Epithelial cell of proximal tubule (primary cell): ENCODE measurements around the gene CCDC149. TPM values are rescaled to one million over a fixed set of nuclear protein-coding genes. Genes with fewer than 3 reads are reported as not detected.

Experiments used
- DNase-seq: peaks from one replicate; pipeline ENCODE4 v3.0.0-alpha.2; 2011; ENCODE audit warnings: low read depth
- H3K4me3 ChIP-seq: 2 replicates; pipeline ENCODE4 v1.5.1; 2011; ENCODE audit warnings: low read depth, mild to moderate bottlenecking, low read length
- total RNA-seq: library from RNA; depleted of rRNA; stranded (reverse); fragments of >200 nt; gene quantifications from 2 replicates; pipeline ENCODE4 v1.2.3, GENCODE V29; 2015
- TF ChIP-seq, protein P1 (sequence below): conservative IDR thresholded peaks from 2 replicates; pipeline ENCODE4 v1.5.1; 2012; ENCODE audit warnings: low read depth, mild to moderate bottlenecking, low read length

CCDC149 gene
- total RNA-seq, 1 donor from 2014 or later: 2.8 TPM

DNA sequence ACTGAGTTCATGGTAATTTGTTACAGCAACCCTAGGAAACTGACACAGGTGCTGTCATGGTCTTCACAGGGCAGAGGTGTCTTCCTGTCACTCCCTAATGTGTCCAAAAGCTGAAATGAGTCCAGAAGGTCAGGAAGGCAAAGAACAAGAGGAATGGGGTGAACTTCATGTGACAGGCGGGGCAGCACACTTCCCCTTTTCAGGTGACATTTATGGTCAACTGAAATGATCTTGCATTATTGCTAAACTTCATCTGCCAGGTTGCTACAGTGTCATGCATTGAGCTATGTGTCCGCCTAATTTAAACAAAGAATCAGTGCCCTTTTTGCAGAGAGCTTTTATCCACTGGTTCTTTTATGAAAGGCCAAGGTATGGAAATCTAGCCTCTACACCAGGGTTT lies 15.9 kb upstream of the CCDC149 start:
- no peak overlapping the region for H3K4me3 ChIP-seq
- TF ChIP-seq, protein P1, sequence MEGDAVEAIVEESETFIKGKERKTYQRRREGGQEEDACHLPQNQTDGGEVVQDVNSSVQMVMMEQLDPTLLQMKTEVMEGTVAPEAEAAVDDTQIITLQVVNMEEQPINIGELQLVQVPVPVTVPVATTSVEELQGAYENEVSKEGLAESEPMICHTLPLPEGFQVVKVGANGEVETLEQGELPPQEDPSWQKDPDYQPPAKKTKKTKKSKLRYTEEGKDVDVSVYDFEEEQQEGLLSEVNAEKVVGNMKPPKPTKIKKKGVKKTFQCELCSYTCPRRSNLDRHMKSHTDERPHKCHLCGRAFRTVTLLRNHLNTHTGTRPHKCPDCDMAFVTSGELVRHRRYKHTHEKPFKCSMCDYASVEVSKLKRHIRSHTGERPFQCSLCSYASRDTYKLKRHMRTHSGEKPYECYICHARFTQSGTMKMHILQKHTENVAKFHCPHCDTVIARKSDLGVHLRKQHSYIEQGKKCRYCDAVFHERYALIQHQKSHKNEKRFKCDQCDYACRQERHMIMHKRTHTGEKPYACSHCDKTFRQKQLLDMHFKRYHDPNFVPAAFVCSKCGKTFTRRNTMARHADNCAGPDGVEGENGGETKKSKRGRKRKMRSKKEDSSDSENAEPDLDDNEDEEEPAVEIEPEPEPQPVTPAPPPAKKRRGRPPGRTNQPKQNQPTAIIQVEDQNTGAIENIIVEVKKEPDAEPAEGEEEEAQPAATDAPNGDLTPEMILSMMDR: no peak
- no peak for DNase-seq

DNA sequence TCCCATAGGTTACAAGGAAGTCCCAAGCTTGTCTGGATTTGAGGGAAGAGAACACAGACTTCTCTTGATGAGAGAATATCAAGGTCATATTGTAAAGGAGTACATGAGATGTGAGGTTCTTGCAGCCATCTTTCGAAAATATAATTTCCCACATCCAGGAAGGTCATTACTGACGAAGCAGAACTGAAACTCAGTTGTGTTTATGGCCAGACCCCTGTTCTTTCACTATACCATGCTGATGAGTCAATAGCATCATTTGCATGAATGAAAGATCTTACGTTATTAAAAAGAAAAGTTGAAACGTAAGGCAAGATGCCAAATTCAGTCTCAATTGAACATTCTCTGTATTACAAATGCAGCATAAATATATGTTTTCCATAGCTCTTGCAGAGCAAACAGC lies 14.2 kb upstream of the CCDC149 start:
- TF ChIP-seq, protein P1: no peak
- no peak for DNase-seq
- H3K4me3 ChIP-seq: no peak overlapping the region

DNA sequence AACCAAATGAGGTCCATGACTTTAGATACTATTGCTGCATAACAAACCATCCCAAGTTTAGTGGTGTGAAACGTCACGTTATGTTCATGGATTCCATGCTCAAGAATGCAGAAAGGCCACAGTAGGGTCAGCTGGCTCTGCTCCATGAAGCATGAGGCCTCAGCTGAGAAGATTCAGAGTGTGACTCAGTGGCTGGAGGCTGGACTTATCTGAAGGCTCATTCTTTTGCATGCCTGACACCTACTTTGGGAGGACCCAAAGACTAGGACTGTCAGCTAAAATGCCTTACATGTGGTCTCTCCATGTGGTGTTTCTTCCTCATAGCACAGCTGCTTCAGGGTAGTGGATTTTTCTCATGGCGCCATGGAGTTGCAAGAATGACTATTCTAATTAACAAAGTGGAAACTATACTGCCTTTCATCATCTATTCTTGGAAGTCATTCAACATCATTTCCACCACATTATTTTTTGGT lies 11.5 kb upstream of the CCDC149 start:
- DNase-seq: peak; percentile 99
- TF ChIP-seq, protein P1: no peak
- H3K4me3 ChIP-seq: no peak overlapping the region

DNA sequence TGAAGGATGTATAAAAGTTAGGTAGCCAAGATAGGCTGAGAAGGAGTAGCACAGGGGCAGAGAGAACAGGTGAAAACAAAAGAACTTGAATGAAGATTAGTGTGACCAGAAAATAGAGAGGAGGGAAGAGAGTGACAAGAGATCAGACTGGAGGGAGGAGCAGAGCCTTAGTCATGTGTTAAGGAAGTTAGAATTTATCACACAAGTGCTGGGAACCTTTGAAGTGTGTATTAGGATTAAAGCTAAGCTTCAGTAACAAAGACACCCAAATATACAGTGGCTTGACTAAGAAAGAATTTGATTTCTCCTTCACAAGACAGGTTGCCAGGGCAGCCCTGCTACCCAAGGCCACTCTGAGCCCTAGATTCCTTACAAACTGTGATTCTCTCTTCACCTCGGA lies 10.7 kb upstream of the CCDC149 start:
- H3K4me3 ChIP-seq: no peak overlapping the region
- TF ChIP-seq, protein P1: no peak
- no peak for DNase-seq

DNA sequence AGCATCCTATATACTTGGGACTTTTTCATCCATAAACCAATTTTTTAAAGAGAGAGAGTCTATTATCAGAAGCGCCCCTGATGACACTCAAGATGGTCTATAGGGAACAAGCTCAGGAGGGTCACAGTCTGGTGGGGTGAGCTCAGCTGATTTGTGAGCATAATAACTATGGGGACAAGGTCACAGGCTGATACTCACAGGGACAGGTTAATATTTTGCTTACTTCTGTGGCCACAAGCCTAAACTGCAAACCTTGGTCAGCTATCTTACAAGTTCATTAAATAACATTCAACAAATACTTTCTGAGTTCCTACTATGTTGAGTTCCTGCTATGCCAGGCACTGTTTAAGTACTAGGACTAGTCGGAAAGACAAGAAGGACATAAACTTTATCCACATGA lies 10.2 kb upstream of the CCDC149 start:
- no peak overlapping the region for H3K4me3 ChIP-seq
- TF ChIP-seq, protein P1: no peak
- no peak for DNase-seq

DNA sequence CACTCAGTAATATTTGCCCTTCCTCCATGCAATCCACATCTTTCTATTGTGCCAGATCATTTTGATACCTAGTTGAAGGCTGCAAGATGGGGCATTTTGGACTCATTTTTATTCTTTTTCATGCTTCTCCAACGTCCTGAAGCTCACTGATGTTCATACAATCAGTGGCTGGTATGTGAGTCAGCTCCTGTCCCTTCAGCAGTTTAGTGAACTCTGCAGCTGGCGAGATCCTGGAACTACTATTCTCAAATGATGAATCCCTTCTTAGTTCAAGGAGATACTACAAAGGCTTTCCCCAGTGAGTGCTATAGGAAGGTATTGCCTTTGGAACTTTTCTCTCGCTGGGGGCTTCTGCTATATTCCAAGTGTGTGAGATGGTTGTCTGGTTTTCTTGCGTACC lies 9.6 kb upstream of the CCDC149 start:
- no peak overlapping the region for H3K4me3 ChIP-seq
- TF ChIP-seq, protein P1: no peak
- DNase-seq: no peak

DNA sequence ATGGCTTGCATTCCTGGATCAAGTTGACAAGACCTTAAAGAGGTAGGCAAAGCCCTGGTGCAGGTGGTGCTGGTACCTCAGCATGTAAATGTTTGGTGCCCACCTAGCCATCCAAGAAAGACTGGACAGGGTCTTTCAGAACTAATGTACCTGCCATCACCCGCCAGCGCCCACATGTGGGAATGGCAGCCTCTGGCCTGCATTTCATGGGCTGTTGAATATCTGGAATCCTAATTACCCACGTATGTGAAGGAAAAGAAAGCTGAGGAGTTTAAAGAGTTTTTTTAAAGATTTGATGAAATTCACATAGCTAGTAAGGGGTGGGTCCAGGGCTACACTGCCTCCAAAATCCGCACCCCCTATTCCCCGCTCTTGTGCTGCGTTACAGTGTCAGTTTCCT lies 8.6 kb upstream of the CCDC149 start:
- no peak overlapping the region for H3K4me3 ChIP-seq
- no peak for DNase-seq
- TF ChIP-seq, protein P1: peak; percentile 29
